Right ventricle myocardium inferior (tissue), 1 donor: ENCODE measurements around the gene GSTO2. TPM values are rescaled to one million over a fixed set of nuclear protein-coding genes. Genes with fewer than 3 reads are reported as not detected.

Experiments used
- ATAC-seq: fragments of 200-7000 bp; cut with Tn5 transposase; one replicate; pipeline ENCODE4 v1.9.1; 2020; ENCODE audit warnings: mild to moderate bottlenecking, moderate library complexity
- DNase-seq: peaks from one replicate; pipeline ENCODE4 v3.0.0; 2021; ENCODE audit errors: missing footprints
- intact Hi-C: fragments of 100-400 bp; cut with DNase I; formaldehyde crosslinking; loops from one replicate; pipeline ENCODE4 v1.11.0; 2022
- total RNA-seq: library from RNA; stranded (reverse); fragmentation: NEBNext Ultra II Directional; extraction: Animal tissue kit (Norgen Biotek cat#: 25700); gene quantifications from one replicate; pipeline ENCODE4 v1.2.1, GENCODE V29; 2021
- donor health status: DM: no; HTN: yes; CAD: no; lungs with severe emphysema.

The GSTO2 gene
- total RNA-seq, 1 donor from 2014 or later = 0.70 TPM

DNA sequence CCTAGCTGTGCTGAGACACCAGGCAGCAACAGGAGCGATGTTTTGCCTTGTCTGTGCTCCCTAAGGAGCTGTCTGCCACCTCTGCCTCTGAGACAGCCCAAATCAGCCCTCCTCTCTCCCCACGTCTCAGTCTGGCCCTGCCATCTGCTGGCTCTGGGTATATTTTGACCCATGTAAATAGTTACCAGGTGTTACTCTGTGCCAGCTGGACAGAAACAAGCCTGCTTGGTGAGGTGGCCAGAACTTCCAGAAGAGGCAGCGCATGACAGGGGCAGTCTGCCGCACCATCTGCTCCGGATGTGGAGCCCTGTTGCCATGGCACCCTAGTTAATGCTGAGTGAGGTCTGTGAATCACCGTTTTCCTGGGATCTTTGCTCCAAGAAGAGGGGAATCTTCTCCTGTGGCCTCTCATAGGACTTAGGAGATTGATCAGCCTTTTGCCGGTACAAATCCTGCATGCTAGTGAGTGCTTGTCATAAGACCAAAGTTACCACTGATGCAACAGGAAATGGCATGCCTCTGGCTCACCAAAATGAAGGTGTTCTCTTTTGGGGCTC lies 31.8 kb downstream of the GSTO2 start:
- DNase-seq (peak; percentile 78), ATAC-seq (peak; percentile 80)
- intact Hi-C loops = no loop called here

- intact Hi-C loops = no loop called here
- DNase-seq = no peak
- ATAC-seq = no peak
Observed at GRCh38 chr10:104301907-104302690, 33.1 kb downstream of the GSTO2 start.

DNA sequence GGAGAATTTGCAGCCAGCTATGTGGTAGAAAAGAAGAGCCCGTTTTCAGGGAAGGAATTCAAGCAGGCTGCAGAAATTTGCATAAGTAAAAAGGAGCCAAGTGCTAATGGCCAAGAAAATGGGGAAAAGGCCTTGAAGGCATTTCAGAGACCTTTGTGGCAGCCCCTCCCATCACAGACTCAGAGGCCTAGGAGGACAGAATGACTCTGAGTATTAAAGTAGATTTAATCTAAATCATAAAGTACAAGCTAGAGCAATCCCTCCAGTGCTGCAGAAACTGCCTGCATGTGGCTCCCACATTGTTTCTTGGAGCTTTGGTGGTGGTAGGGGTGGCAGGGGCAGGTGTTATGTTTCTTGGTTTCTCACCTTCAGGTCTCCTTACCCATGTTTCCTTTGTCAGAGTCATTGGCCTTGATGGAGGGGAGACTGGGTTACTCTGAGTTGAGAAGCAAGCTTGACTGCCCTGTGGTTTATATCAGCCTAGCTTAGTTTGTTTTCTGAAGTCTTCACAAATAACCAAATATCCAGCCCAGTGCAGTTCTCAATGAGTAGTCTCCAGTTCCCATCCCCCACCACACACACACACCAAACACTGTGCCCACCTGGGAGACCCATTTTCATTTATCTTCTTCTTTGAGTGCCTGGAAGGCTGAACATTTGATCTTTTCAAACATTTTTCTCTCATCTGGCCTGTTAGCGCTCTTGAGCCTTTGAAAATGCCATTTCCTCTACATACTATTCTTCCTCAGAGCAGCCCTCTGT lies 34.8 kb downstream of the GSTO2 start:
- intact Hi-C loops = no loop called here
- DNase-seq (no peak), ATAC-seq (no peak)

- DNase-seq (no peak), ATAC-seq (no peak)
- intact Hi-C loops = no loop called here
Observed at GRCh38 chr10:104304356-104304745, 35.4 kb downstream of the GSTO2 start.

DNA sequence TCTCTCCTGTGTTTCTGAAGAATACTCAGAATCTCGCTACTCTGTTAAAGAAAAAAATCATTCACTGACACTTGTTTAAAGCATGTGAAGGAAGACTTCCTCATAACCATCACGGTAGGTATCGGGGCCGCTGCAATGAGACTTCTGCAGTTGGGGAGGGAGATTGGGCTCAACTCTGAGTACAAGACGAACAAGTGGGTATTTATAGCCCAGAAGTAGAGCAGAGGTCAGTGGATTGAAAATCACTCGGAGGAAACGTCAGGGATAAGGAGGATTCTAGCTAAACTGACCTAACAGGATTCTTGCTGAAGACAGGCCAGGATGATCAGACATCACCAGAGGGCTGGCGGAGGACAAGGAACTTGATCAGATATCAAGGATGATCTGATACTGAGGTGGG lies 35.9 kb downstream of the GSTO2 start:
- intact Hi-C loops = loop anchor here (1.0 kb wide), 2 partner anchors 33 to 44 kb away; partner anchors contain the start of gene ITPRIP
- DNase-seq (no peak), ATAC-seq (peak; percentile 37)

DNA sequence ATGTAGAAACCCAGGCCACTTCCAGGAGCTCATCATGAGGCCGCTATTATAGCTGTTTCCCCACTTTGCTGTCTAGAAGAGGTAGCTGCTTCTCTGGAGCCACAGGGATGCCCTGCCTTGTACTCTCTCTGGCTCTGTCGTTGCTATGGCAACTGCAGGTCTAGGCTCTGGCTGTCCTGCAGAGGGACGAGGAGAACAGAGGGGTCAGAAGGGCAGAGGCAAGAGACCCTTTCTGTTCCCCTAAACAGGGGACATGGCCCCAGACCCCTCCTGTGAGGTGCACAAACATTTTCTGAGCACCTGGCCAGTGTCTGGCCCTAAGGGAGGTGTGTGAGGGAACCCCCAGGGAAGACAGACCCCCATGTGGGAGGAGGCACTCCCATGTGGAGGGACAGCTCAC lies 37.9 kb downstream of the GSTO2 start:
- intact Hi-C loops = no loop called here
- DNase-seq (no peak), ATAC-seq (no peak)

DNA sequence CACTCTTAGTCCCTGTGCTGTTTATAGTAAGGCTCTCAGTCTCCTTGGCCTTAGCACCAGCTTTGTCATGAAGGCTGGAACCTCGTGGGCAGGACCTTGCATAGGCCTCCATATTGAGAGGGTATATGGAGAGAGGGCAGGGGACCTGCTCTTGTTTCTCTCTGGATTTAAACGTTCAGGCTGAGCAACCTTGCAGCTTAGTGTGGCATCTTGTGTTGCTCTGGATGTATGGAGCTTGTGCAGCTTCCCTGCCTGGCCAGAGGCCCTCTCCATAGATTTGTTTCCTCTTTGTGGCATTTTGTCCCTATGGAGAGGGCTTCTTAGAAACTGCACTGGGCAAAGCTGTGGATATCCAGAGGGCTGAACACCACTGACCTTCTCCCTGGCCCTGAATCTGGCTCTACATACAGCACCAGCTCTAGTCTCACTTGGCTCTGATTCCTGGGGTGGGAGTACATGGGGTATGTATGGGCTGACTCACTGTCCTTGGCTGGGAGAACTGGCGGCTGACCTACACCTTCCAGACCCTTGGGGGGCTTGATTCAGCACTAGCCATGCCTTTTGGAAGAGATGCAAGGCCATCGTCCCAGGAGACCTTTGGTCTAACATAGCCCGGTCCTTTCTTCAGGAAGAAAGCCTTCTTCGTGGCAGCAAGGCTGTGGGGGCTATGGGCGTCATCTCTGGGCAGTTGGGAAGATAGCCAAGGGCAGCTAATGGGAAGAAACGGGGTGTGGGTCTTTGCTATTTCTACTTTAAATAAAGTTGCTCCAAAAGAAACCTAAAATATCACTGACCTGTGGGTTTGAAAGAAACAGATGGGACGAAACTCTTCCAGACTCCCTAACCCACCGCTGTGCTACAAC lies 38.8 kb downstream of the GSTO2 start:
- no peak for DNase-seq
- intact Hi-C loops = no loop called here

DNA sequence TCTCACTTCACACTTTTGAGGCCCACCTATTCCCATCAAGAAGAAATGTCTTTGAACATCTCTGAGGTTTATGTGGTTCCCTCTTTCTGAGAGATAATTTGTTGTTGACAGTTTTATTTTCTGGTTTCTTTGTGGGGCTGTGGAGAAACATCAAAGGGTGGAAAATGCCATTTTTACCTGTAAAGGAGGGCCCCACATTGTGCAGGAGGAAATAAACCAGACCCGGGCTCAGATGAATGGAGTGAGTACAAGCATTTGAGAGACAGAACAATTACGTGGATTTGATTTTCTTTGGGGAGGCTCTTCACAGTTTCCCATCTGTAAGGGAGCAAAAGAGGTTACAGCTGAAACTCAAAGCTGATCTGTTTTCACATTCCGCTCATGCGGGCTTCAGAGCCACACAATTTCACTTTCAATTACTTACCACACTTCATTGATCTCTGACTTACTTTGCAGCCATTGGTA lies 39.5 kb downstream of the GSTO2 start:
- ATAC-seq (no peak), DNase-seq (no peak)
- intact Hi-C loops = no loop called here

More for the DNA sequence above, 38.8 kb downstream of the GSTO2 start:
- no peak for ATAC-seq

DNA sequence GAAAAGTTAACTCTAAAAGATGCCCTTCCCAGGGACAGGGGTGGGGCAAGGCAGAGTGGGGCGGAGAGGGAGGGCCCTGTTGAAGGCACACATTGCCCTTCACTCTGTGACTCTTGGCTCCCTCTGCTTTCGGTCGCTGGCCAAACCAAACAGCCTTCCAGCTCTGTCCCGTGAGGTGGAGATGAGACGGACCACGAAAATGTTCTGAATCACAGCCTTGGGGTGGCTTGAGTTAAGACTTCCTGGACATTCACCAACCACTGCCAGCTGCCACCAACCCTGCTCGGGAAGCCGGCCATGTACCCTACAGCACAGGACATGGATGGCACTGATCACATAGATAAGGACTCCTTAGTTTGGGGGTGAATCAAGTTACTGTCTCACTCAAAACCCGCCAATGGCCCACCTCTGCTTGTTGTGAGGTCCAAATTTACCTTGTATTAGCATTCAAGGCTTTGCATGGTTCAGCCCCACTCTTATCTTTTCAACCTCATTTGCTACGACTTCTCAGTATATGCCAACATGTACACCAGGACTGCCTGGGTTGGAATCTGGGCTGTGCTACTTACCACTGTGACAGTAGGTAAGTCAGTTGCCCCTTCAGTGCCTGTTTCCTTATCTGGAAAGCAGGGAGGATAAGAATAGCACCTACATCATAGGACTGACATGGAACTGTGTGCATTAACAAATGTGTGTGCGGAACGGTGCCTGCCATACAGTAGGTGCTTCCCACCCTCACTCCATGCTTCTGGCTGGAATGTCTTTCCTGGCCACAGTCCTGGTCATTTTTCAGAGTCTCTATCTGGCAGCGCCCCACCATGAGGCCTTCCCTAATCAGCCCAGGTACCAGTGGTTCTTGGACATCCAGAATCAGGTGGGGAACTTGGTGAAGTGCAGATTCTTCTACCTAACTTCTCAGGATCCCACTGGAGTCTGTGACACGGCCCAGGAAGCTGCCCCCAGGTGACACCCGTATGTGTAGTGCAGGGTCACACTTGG lies 41.3 kb downstream of the GSTO2 start:
- peak; percentile 89 for ATAC-seq
- no peak for DNase-seq
- intact Hi-C loops = no loop called here

DNA sequence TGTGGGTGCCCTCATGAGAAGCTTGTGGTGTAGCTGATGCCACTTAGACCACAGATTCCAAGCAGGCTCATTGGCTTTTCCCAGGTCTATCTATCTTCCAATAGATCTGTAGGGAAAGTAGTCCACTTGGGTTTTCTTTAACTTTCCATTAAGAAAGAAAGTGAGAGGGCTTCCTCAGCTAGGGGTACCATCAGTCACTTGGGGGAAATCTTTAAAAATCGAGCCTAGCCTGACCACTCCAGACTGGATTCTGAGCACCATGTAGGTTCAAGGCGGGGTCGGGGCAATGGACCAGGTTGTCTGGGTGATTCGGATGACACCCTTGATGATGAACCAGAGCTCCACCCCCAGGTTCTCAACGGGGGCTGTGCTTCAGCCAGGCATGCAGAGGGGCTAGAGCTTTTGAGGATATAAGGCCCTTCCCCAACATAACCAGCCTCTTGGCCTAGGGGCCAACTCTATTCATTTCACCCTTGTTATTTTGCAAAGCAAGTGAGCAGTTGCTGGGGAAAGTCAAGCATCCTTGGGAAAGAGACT lies 42.3 kb downstream of the GSTO2 start:
- no peak for DNase-seq
- intact Hi-C loops = no loop called here
- no peak for ATAC-seq

- DNase-seq (no peak), ATAC-seq (no peak)
- intact Hi-C loops = no loop called here
Observed at GRCh38 chr10:104314591-104315485, 45.9 kb downstream of the GSTO2 start.

DNA sequence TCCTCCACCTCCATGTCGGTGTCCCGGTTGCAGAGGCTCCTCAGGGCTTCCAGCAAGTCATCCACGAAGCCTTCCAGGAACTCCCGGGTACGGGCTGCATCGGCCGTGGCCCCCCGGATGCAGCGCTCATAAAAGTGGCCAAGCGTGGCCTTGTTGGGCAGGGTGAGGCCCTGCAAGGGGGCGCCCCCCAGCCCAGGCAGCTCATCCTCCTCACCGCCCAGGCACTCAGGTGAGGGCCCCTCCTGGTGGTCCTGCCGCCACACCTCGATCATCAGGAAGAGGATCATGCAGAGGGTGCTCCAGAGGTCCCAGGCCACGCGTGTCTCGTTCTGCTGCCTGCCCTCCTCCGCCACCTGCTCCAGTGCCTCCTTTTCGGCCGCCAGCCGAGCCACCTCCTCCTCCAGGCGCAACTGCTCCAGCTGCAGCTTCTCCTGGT lies 46.5 kb downstream of the GSTO2 start:
- no peak for ATAC-seq
- intact Hi-C loops = no loop called here
- DNase-seq = no peak

- intact Hi-C loops = no loop called here
- no peak for ATAC-seq
Observed at GRCh38 chr10:104316321-104317099, 47.5 kb downstream of the GSTO2 start.

DNA sequence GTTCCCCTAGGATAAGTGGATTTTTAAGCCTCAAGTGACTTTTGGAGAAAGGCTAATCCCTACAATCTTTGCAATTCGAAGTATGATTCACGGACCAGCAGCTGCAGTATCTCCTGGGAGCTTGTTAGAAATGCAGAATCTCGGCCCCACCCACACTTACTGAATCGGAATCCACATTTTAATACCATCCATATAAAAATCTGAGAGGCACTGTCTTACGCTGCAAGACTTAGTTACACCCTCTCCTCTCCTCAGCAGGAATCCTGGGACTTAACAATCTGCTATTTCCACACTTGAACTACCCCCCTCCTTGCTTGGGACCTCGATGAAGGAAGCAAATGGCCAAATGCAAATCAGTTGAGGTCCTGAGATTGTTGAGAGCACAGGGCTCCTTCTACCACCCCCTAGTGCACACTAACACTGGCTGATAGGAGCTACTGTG lies 48.3 kb downstream of the GSTO2 start:
- no peak for DNase-seq
- ATAC-seq = no peak
- intact Hi-C loops = no loop called here

More at GRCh38 chr10:104316321-104317099, 47.5 kb downstream of the GSTO2 start:
- no peak for DNase-seq

GRCh38 chr10:104317726-104318299 lies 48.8 kb downstream of the GSTO2 start:
- no peak for ATAC-seq
- intact Hi-C loops = no loop called here
- no peak for DNase-seq
